Smooth muscle cell (in vitro differentiated cells): ENCODE results near the gene SBF2. TPM values are rescaled to one million over a fixed set of nuclear protein-coding genes. Genes with fewer than 3 reads are reported as not detected.
"Not testable (repeated sequence)": the region's sequence is repeated elsewhere in the genome, so short reads cannot be mapped to it uniquely, and the experiment has no call there.

Experiments
- DNase-seq: peaks from one replicate; lab custom pipeline; 2025; ENCODE audit not compliant: unreplicated experiment; lab: John Stamatoyannopoulos, UW
- H2AFZ ChIP-seq: fragments of 200-600 bp; sonication (generic); 2 replicates; pipeline ENCODE4 v1.6.0; 2016; ENCODE audit warnings: antibody characterized with exemption, low read depth, mild to moderate bottlenecking
- H3F3A ChIP-seq: fragments of 200-600 bp; sonication (generic); 2 replicates; pipeline ENCODE4 v1.6.0; 2017; ENCODE audit warnings: antibody characterized with exemption, low read depth
- H3K27ac ChIP-seq: fragments of 200-600 bp; sonication (generic); 2 replicates; pipeline ENCODE4 v1.5.1; 2016; ENCODE audit warnings: low read depth, mild to moderate bottlenecking
- H3K27me3 ChIP-seq: fragments of 200-600 bp; sonication (generic); 2 replicates; pipeline ENCODE4 v1.6.1; 2016; ENCODE audit warnings: low read depth, mild to moderate bottlenecking
- H3K36me3 ChIP-seq: fragments of 200-600 bp; sonication (generic); 2 replicates; pipeline ENCODE4 v1.5.1; 2016; ENCODE audit warnings: low read depth
- H3K4me1 ChIP-seq: fragments of 200-600 bp; sonication (generic); 2 replicates; pipeline ENCODE4 v1.5.1; 2016; ENCODE audit warnings: low read depth
- H3K4me2 ChIP-seq: fragments of 200-600 bp; sonication (generic); 2 replicates; pipeline ENCODE4 v1.6.0; 2016; ENCODE audit warnings: mild to moderate bottlenecking
- H3K4me3 ChIP-seq: fragments of 200-600 bp; sonication (generic); 2 replicates; pipeline ENCODE4 v1.5.1; 2016; ENCODE audit warnings: mild to moderate bottlenecking
- H3K79me2 ChIP-seq: fragments of 200-600 bp; sonication (generic); 2 replicates; pipeline ENCODE4 v1.6.0; 2016; ENCODE audit warnings: low read depth, mild to moderate bottlenecking
- H3K9ac ChIP-seq: fragments of 200-600 bp; sonication (generic); 2 replicates; pipeline ENCODE4 v1.6.0; 2016; ENCODE audit warnings: low read depth
- H3K9me3 ChIP-seq: fragments of 200-600 bp; sonication (generic); replicated peaks from 2 replicates; pipeline ENCODE4 v1.5.1; 2016; ENCODE audit warnings: low read depth
- H4K20me1 ChIP-seq: fragments of 200-600 bp; sonication (generic); 2 replicates; pipeline ENCODE4 v1.6.0; 2016; ENCODE audit warnings: low read depth
- CTCF ChIP-seq: fragments of 200-600 bp; sonication (generic); IDR thresholded peaks from 2 replicates; pipeline ENCODE4 v1.5.1; 2017; ENCODE audit warnings: borderline replicate concordance, mild to moderate bottlenecking, antibody characterized with exemption; ENCODE audit not compliant: insufficient read depth, poor library complexity, severe bottlenecking
- WGBS: methylation state at CpG from one replicate; pipeline ENCODE4 v1.1.7; 2016; ENCODE audit warnings: low lambda C conversion rate; 5-methylcytosine and 5-hydroxymethylcytosine counted together
- polyA plus RNA-seq: library from polyadenylated mRNA; unstranded; fragments of >200 nt; fragmentation: Nextera tagmentation; extraction: Ambion mirVana; gene quantifications from 2 replicates; pipeline ENCODE4 v1.2.1, GENCODE V29; 2016
- total RNA-seq: library from RNA; depleted of rRNA; stranded (reverse); fragments of >200 nt; gene quantifications from 2 replicates; pipeline ENCODE4 v1.2.3, GENCODE V29; 2014

SBF2 gene
- total and polyA plus RNA-seq, 2 experiments from 2014 or later = 19.0 to 80.7 TPM

GRCh38 chr11:9952511-9953196 lies 341.4 kb downstream of the SBF2 start:
- H3F3A ChIP-seq = no peaks in the 10 kb centered on the region
- no peaks in the 10 kb centered on the region for H3K9me3 ChIP-seq
- H3K4me3 ChIP-seq = no peak overlapping the region
- no peak for TF ChIP-seq CTCF
- H2AFZ ChIP-seq = no peak overlapping the region
- H3K9ac ChIP-seq = no peak overlapping the region
- H3K4me2 ChIP-seq = no peak overlapping the region
- no peak for DNase-seq
- no peaks in the 10 kb centered on the region for H4K20me1 ChIP-seq
- H3K27me3 ChIP-seq = no peaks in the 10 kb centered on the region
- 92% methylated on average over 3 of the region's 3 CpGs for WGBS
- peaks cover 6% of the 10 kb centered on the region for H3K4me1 ChIP-seq
- H3K36me3 ChIP-seq = no peaks in the 10 kb centered on the region
- no peaks in the 10 kb centered on the region for H3K79me2 ChIP-seq
- no peak overlapping the region for H3K27ac ChIP-seq

- peaks cover 6% of the 10 kb centered on the region for H3K4me1 ChIP-seq
- H3K27ac ChIP-seq = no peak overlapping the region
- TF ChIP-seq CTCF = no peak
Measured at GRCh38 chr11:9951807-9952206, 342.2 kb downstream of the SBF2 start.

GRCh38 chr11:9950462-9950861 lies 343.6 kb downstream of the SBF2 start:
- Histone ChIP-seq H3K4me1 (peaks cover 6% of the 10 kb centered on the region), H2AFZ (no peak overlapping the region), H3K9ac (no peak overlapping the region), H3K9me3 (no peaks in the 10 kb centered on the region), H4K20me1 (no peaks in the 10 kb centered on the region), H3K79me2 (no peaks in the 10 kb centered on the region), H3K27me3 (no peaks in the 10 kb centered on the region), H3K36me3 (no peaks in the 10 kb centered on the region), H3K4me3 (no peak overlapping the region), H3K4me2 (no peak overlapping the region), H3K27ac (no peak overlapping the region), H3F3A (no peaks in the 10 kb centered on the region)
- TF ChIP-seq CTCF = no peak
- DNase-seq = no peak
- 93% methylated on average over 3 of the region's 3 CpGs for WGBS

More at GRCh38 chr11:9951807-9952206, 342.2 kb downstream of the SBF2 start:
- Histone ChIP-seq H3K4me3 (no peak overlapping the region), H3F3A (no peaks in the 10 kb centered on the region), H3K4me2 (no peak overlapping the region), H4K20me1 (no peaks in the 10 kb centered on the region), H3K36me3 (no peaks in the 10 kb centered on the region), H2AFZ (no peak overlapping the region), H3K27me3 (no peaks in the 10 kb centered on the region), H3K9me3 (no peaks in the 10 kb centered on the region), H3K79me2 (no peaks in the 10 kb centered on the region), H3K9ac (no peak overlapping the region)
- no peak for DNase-seq
- whole genome bisulfite sequencing = 32% methylated on average over 1 of the region's 1 CpG

DNA sequence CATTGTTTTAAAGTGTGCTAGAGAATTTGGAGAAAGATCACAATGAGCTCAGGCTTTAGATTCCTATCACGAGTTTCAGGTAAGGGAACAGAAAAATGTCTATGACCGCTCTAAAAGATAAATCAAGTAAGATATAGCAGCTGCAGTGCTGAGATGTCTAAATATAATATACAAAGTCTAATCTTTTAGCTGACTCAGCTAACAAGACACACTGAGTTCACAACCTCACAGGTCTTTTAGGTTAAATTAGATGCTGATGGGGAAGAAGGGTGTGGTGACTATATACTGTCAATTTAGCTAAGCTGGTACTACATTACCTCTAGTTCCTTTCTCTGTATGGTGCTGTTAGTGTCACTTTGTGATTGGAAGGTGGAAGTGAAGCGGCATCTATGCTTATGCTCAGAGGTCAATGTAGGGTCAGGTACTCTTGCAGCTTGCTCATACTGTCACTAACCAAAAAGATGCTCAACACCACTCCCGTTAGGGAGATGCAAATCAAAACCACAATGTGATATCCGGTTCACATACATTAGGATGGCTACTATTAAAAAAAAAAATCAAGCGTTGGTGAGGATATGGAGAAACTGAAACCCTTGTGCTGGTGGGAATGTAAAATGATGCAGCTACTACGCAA lies 346.7 kb downstream of the SBF2 start:
- no peak for TF ChIP-seq CTCF
- DNase-seq = no peak
- 97% methylated on average over 7 of the region's 7 CpGs for WGBS

GRCh38 chr11:9945680-9946079 lies 348.3 kb downstream of the SBF2 start:
- not testable (repeated sequence) for DNase-seq, H3K79me2 ChIP-seq, H3F3A ChIP-seq, H4K20me1 ChIP-seq, H2AFZ ChIP-seq, H3K27me3 ChIP-seq, H3K9me3 ChIP-seq, H3K36me3 ChIP-seq, H3K4me3 ChIP-seq, H3K4me2 ChIP-seq, H3K27ac ChIP-seq, H3K9ac ChIP-seq, H3K4me1 ChIP-seq
- WGBS = 82% methylated on average over 1 of the region's 1 CpG

More for the DNA sequence above, 346.7 kb downstream of the SBF2 start:
- H3K4me1 ChIP-seq = no peaks in the 10 kb centered on the region
- H3K4me2 ChIP-seq = no peak overlapping the region
- no peaks in the 10 kb centered on the region for H3K79me2 ChIP-seq
- no peaks in the 10 kb centered on the region for H3K36me3 ChIP-seq
- no peak overlapping the region for H3K9ac ChIP-seq
- H2AFZ ChIP-seq = no peak overlapping the region
- H3K27me3 ChIP-seq = no peaks in the 10 kb centered on the region
- no peak overlapping the region for H3K27ac ChIP-seq
- no peaks in the 10 kb centered on the region for H3K9me3 ChIP-seq
- no peak overlapping the region for H3K4me3 ChIP-seq
- peaks cover 7% of the 10 kb centered on the region for H4K20me1 ChIP-seq
- H3F3A ChIP-seq = no peaks in the 10 kb centered on the region
